SU-DHL-6 (cell line): ENCODE measurements around the gene ZFAND3.

Experiments used
- H2AFZ ChIP-seq: fragments of 200-600 bp; sonication (generic); 2 replicates; pipeline ENCODE4 v1.6.1; 2014; ENCODE audit warnings: low read depth, mild to moderate bottlenecking, moderate library complexity, mixed read lengths, antibody characterized with exemption, low read length; ENCODE audit not compliant: severe bottlenecking
- H3F3A ChIP-seq: fragments of 200-600 bp; shearing (Covaris generic); 2 replicates; pipeline ENCODE4 v1.6.0; 2016; ENCODE audit warnings: antibody characterized with exemption, mild to moderate bottlenecking; ENCODE audit not compliant: insufficient read depth
- H3K27ac ChIP-seq: fragments of 200-600 bp; sonication (generic); 2 replicates; pipeline ENCODE4 v1.5.1; 2016; ENCODE audit warnings: low read depth, mild to moderate bottlenecking, low read length, moderate library complexity, mixed read lengths
- H3K27me3 ChIP-seq: fragments of 200-600 bp; sonication (generic), shearing (Covaris generic); 2 replicates; pipeline ENCODE4 v1.6.0; 2014; ENCODE audit warnings: mild to moderate bottlenecking, low read length
- H3K36me3 ChIP-seq: fragments of 200-600 bp; sonication (generic); 2 replicates; pipeline ENCODE4 v1.6.1; 2014; ENCODE audit warnings: mild to moderate bottlenecking, low read length, mixed read lengths
- H3K4me2 ChIP-seq: fragments of 300-600, 200-600 bp; shearing (Covaris generic), sonication (generic); 2 replicates; pipeline ENCODE4 v1.6.0; 2014; ENCODE audit warnings: low read length, low read depth, mild to moderate bottlenecking; ENCODE audit not compliant: poor library complexity, severe bottlenecking
- H3K4me3 ChIP-seq: fragments of 200-600 bp; sonication (generic); 2 replicates; pipeline ENCODE4 v1.5.1; 2014; ENCODE audit warnings: antibody characterized with exemption, low read length, mild to moderate bottlenecking, mixed read lengths; ENCODE audit not compliant: insufficient read depth, poor library complexity, severe bottlenecking
- H3K79me2 ChIP-seq: fragments of 200-600 bp; sonication (generic); 2 replicates; pipeline ENCODE4 v1.6.1; 2014; ENCODE audit warnings: mild to moderate bottlenecking, low read length, moderate library complexity; ENCODE audit not compliant: insufficient read depth
- H3K9ac ChIP-seq: fragments of 200-600 bp; sonication (generic); 2 replicates; pipeline ENCODE4 v1.7.0; 2014; ENCODE audit warnings: mild to moderate bottlenecking, low read length
- H3K9me2 ChIP-seq: fragments of 200-600 bp; sonication (generic); replicated peaks from 2 replicates; pipeline ENCODE4 v1.6.1; 2014; ENCODE audit warnings: low read length; ENCODE audit not compliant: insufficient read depth
- H3K9me3 ChIP-seq: fragments of 200-600 bp; sonication (generic); 2 replicates; pipeline ENCODE4 v1.6.1; 2014; ENCODE audit warnings: low read length, mixed read lengths; ENCODE audit not compliant: insufficient read depth
- H4K20me1 ChIP-seq: fragments of 200-600 bp; sonication (generic); 2 replicates; pipeline ENCODE4 v1.6.1; 2014; ENCODE audit warnings: low read depth, mild to moderate bottlenecking, antibody characterized with exemption, low read length, moderate library complexity, mixed read lengths
- EZH2phosphoT487 ChIP-seq: fragments of 200-600 bp; sonication (generic), shearing (Covaris generic); conservative IDR thresholded peaks from 2 replicates; pipeline ENCODE4 v1.6.1; 2018; ENCODE audit warnings: mild to moderate bottlenecking, antibody characterized with exemption, low read length, moderate library complexity, mixed read lengths
- TF ChIP-seq, protein P1 (sequence below): fragments of 200-600 bp; sonication (generic); IDR thresholded peaks from one replicate; pipeline ENCODE4 v1.5.1; 2017; ENCODE audit warnings: antibody characterized with exemption, mild to moderate bottlenecking, low read length, moderate library complexity; ENCODE audit not compliant: insufficient read depth, poor library complexity, severe bottlenecking

The ZFAND3 gene

GRCh38 chr6:38163186-38164130 is 343.9 kb downstream of the ZFAND3 start:
- no peak for TF ChIP-seq EZH2phosphoT487
- TF ChIP-seq, protein P1, sequence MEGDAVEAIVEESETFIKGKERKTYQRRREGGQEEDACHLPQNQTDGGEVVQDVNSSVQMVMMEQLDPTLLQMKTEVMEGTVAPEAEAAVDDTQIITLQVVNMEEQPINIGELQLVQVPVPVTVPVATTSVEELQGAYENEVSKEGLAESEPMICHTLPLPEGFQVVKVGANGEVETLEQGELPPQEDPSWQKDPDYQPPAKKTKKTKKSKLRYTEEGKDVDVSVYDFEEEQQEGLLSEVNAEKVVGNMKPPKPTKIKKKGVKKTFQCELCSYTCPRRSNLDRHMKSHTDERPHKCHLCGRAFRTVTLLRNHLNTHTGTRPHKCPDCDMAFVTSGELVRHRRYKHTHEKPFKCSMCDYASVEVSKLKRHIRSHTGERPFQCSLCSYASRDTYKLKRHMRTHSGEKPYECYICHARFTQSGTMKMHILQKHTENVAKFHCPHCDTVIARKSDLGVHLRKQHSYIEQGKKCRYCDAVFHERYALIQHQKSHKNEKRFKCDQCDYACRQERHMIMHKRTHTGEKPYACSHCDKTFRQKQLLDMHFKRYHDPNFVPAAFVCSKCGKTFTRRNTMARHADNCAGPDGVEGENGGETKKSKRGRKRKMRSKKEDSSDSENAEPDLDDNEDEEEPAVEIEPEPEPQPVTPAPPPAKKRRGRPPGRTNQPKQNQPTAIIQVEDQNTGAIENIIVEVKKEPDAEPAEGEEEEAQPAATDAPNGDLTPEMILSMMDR: no peak
- H3F3A ChIP-seq: no peaks in the 10 kb centered on the region

GRCh38 chr6:38164131-38164481 is 344.6 kb downstream of the ZFAND3 start:
- Histone ChIP-seq H3K36me3 (no peaks in the 10 kb centered on the region), H3K4me2 (no peak overlapping the region)

More at GRCh38 chr6:38163186-38164130, 343.9 kb downstream of the ZFAND3 start:
- H3K4me2 ChIP-seq: no peak overlapping the region
- H3K4me3 ChIP-seq: no peak overlapping the region
- H3K27me3 ChIP-seq: no peaks in the 10 kb centered on the region
- H3K27ac ChIP-seq: no peak overlapping the region
- H3K36me3 ChIP-seq: no peaks in the 10 kb centered on the region
- no peak overlapping the region for H2AFZ ChIP-seq
- no peak overlapping the region for H3K9ac ChIP-seq
- H3K9me2 ChIP-seq: no peaks in the 10 kb centered on the region
- no peaks in the 10 kb centered on the region for H3K79me2 ChIP-seq
- no peaks in the 10 kb centered on the region for H3K9me3 ChIP-seq
- H4K20me1 ChIP-seq: no peaks in the 10 kb centered on the region

GRCh38 chr6:38164671-38165108 is 345.2 kb downstream of the ZFAND3 start:
- no peaks in the 10 kb centered on the region for H3F3A ChIP-seq
- no peaks in the 10 kb centered on the region for H3K9me2 ChIP-seq
- H3K27me3 ChIP-seq: no peaks in the 10 kb centered on the region
- H3K4me2 ChIP-seq: no peak overlapping the region
- H4K20me1 ChIP-seq: no peaks in the 10 kb centered on the region
- no peak for TF ChIP-seq EZH2phosphoT487
- TF ChIP-seq, protein P1: no peak
- no peak overlapping the region for H2AFZ ChIP-seq
- H3K9ac ChIP-seq: no peak overlapping the region
- no peak overlapping the region for H3K27ac ChIP-seq
- no peaks in the 10 kb centered on the region for H3K9me3 ChIP-seq
- no peaks in the 10 kb centered on the region for H3K79me2 ChIP-seq
- H3K36me3 ChIP-seq: no peaks in the 10 kb centered on the region
- no peak overlapping the region for H3K4me3 ChIP-seq

More at GRCh38 chr6:38164131-38164481, 344.6 kb downstream of the ZFAND3 start:
- no peak overlapping the region for H2AFZ ChIP-seq
- H4K20me1 ChIP-seq: no peaks in the 10 kb centered on the region
- H3K27ac ChIP-seq: no peak overlapping the region
- H3K9ac ChIP-seq: no peak overlapping the region
- no peaks in the 10 kb centered on the region for H3K27me3 ChIP-seq
- no peaks in the 10 kb centered on the region for H3F3A ChIP-seq
- H3K9me2 ChIP-seq: no peaks in the 10 kb centered on the region
- no peak overlapping the region for H3K4me3 ChIP-seq
- TF ChIP-seq, protein P1: no peak
- TF ChIP-seq EZH2phosphoT487: no peak
- H3K9me3 ChIP-seq: no peaks in the 10 kb centered on the region
- H3K79me2 ChIP-seq: no peaks in the 10 kb centered on the region
